Lower leg skin (tissue), 4 donors: ENCODE measurements around the gene CCDC92. TPM values are rescaled to one million over a fixed set of nuclear protein-coding genes. Genes with fewer than 3 reads are reported as not detected.

ENCODE experiments used
- DNase-seq, 2 donors: peaks; one replicate each; pipeline ENCODE4 v3.0.0-alpha.2; 2019; ENCODE audit warnings: low spot score in 2 of 2
- H3K4me3 ChIP-seq: fragments of 200-600 bp; sonication (generic); 2 replicates; pipeline ENCODE4 v1.5.1; 2017; ENCODE audit warnings: mild to moderate bottlenecking, low read depth; ENCODE audit not compliant: poor library complexity, severe bottlenecking
- POLR2A ChIP-seq, 2 donors: fragments of 450-650 bp; IDR thresholded peaks; one replicate each; pipeline ENCODE4 v1.6.1; 2016 to 2017; ENCODE audit warnings: antibody characterized with exemption in 2 of 2, mild to moderate bottlenecking in 1 of 2, moderate library complexity in 1 of 2
- WGBS, 2 donors: methylation state at CpG; one replicate each; pipeline ENCODE4 v1.1.5; 2018; 5-methylcytosine and 5-hydroxymethylcytosine counted together
- intact Hi-C: fragments of 100-400 bp; cut with DNase I; formaldehyde crosslinking; loops from one replicate; pipeline ENCODE4 v1.15.0; 2023; ENCODE audit warnings: low total_unique reads
- total RNA-seq, 4 donors: library from RNA; depleted of rRNA; stranded (reverse); fragments of >200 nt; gene quantifications; one replicate each; pipeline ENCODE4 v1.1.0, GENCODE V29; 2016
- TF ChIP-seq, protein P1 (sequence below), 3 donors: fragments of 450-650 bp; IDR thresholded peaks; one replicate each; pipeline ENCODE4 v1.5.1; 2016; ENCODE audit warnings: antibody characterized with exemption in 3 of 3, mild to moderate bottlenecking in 3 of 3, moderate library complexity in 2 of 3

CCDC92 gene
- total RNA-seq, 4 donors from 2014 or later = 6.7 to 11.9 (median 10.1) TPM

DNA sequence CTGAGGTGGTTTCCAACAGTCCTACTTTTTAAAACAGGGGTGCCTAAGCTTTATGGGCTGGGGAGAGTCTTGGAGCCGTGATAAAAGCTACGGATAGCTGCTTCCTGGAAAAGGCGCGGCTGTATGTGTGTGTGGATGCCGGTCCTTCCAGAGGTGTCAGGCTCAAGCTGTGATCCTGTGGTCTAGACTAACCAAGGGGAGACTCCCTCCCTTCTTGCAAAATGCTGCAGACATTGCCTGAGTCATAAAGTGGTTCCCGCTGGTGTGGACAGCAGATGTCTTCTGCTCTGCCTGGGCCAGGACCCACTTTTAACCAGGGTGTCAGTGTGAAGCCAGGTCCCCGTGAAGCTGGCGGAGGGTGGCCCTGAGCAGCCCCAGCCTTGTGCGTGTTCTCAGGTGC lies 37.8 kb downstream of the CCDC92 start:
- intact Hi-C loops = no loop called here
- H3K4me3 ChIP-seq = no peak overlapping the region
- no peak for DNase-seq
- TF ChIP-seq, protein P1, sequence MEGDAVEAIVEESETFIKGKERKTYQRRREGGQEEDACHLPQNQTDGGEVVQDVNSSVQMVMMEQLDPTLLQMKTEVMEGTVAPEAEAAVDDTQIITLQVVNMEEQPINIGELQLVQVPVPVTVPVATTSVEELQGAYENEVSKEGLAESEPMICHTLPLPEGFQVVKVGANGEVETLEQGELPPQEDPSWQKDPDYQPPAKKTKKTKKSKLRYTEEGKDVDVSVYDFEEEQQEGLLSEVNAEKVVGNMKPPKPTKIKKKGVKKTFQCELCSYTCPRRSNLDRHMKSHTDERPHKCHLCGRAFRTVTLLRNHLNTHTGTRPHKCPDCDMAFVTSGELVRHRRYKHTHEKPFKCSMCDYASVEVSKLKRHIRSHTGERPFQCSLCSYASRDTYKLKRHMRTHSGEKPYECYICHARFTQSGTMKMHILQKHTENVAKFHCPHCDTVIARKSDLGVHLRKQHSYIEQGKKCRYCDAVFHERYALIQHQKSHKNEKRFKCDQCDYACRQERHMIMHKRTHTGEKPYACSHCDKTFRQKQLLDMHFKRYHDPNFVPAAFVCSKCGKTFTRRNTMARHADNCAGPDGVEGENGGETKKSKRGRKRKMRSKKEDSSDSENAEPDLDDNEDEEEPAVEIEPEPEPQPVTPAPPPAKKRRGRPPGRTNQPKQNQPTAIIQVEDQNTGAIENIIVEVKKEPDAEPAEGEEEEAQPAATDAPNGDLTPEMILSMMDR (IDR thresholded peaks at IDR 0.05) = no peak
- TF ChIP-seq POLR2A (IDR thresholded peaks at IDR 0.05) = no peak
- WGBS, 2 donors = 71 to 91% methylated on average over 9 of the region's 9 CpGs

DNA sequence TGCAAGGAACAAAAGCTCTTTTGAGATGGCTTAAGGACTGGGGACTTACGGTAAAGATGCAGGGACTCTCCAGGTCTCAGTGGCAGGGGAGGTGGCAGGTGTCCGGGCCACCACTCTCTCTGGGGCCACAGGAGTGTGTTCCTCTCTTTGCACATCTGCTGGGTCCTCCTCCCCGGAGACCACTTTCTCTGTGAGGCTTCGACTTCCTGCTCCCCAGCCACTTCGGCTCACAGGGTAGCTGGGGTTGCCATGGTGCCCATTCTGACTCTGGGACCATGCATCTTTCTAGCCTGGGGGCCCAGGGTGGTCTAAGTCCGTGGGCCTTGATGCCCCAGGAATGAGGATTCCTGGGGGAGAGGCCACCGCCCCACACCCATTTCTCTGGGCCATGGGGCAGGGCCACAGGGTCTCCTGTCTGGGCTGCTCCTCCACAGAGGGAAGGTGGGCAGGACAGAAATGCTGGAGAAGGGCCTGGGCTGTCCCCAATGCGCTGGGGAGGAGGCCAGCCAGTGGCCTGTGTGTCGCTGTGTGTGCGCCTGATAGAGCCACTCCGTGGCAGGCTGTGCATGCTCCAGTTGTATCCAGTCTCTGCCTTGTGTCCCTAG lies 38.5 kb downstream of the CCDC92 start:
- TF ChIP-seq POLR2A (IDR thresholded peaks at IDR 0.05) = no peak
- TF ChIP-seq, protein P1 (IDR thresholded peaks at IDR 0.05) = no peak
- WGBS, 2 donors = 87 to 92% methylated on average over 9 to 11 of the region's 11 CpGs

DNA sequence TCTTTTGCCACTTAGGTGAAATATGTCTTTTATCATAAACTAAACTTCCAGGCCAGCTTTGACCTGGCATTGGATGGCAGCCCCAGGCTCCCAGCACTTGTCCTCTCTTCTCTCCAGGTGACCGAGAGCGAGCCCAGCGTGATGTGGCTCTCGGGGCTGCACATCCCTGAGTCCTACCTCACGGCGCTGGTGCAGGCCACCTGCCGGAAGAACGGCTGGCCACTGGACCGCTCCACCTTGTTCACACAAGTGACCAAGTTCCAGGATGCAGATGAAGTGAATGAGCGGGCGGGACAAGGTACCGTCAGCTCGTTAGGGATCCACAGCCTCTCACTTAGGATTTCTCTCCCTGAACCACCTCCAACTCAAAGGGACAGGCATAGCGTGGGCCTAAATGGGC lies 39.4 kb downstream of the CCDC92 start:
- whole genome bisulfite sequencing, 2 donors = 89 to 94% methylated on average over 14 of the region's 14 CpGs
- no peak for DNase-seq
- intact Hi-C loops = no loop called here
- H3K4me3 ChIP-seq = no peak overlapping the region
- no peak for TF ChIP-seq POLR2A (IDR thresholded peaks at IDR 0.05)
- TF ChIP-seq, protein P1 (IDR thresholded peaks at IDR 0.05) = no peak

More for the DNA sequence above, 38.5 kb downstream of the CCDC92 start:
- intact Hi-C loops = no loop called here
- DNase-seq = no peak
- H3K4me3 ChIP-seq = no peak overlapping the region

DNA sequence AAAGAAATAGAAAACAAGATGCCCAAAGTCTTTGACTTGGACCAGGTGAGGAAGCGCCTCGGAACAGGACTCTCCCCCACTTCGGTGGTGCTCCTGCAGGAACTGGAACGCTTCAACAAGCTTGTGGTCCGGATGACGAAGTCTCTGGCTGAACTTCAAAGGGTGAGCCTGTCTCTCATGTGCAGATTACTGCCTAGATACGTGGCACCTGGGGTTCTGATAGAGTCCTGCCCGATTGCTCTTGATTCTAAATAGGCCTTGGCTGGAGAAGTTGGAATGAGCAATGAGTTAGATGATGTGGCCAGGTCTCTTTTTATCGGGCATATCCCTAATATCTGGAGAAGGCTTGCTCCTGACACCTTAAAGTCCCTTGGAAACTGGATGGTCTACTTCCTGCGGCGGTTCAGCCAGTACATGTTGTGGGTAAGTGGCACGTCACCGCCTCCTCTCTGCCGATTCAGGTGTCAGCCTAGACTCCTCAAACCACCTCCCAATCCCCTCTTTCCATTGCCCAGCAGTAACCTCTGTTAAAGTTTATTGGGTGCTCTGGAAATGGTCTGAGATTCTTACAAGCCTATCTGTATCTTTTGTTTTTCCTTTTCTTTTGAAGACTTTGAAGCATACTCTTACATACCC lies 40.8 kb downstream of the CCDC92 start:
- 62 to 81% methylated on average over 14 of the region's 14 CpGs for WGBS, 2 donors
- TF ChIP-seq POLR2A (IDR thresholded peaks at IDR 0.05) = no peak
- TF ChIP-seq, protein P1 (IDR thresholded peaks at IDR 0.05) = no peak

DNA sequence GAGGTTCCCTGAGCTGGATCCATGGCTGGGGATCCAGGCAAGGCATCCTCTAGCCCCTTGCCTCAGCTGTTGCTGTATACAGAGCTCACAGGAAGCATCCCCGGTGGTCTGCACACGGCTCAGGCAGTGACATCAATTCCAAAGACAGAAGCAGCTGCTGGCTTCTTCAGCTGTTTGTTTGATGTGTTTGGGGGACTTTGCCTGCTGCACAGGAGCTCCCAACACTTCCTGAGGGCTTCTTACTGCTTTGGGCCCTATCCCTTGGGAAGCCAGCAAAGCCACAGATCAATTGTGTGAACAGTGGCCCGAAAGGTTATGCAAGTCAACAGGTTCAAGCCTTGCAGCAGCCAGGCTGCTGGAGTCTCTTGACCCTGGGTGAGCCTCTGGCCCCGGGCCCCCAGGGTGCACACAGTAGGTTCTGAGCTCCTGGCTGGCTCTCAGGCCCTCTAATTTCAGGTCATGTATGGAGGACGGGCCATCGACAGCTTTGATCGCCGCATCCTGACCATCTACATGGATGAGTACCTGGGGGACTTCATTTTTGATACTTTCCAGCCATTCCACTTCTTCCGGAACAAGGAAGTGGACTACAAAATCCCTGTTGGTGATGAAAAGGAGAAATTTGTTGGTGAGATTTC lies 42.6 kb downstream of the CCDC92 start:
- DNase-seq = no peak
- TF ChIP-seq, protein P1 (IDR thresholded peaks at IDR 0.05) = no peak
- TF ChIP-seq POLR2A (IDR thresholded peaks at IDR 0.05) = no peak
- no peak overlapping the region for H3K4me3 ChIP-seq
- WGBS, 2 donors = 95% methylated on average over 8 to 9 of the region's 9 CpGs
- intact Hi-C loops = no loop called here

More for the DNA sequence above, 40.8 kb downstream of the CCDC92 start:
- H3K4me3 ChIP-seq = no peak overlapping the region
- intact Hi-C loops = no loop called here
- DNase-seq = no peak
